Left ventricle myocardium inferior (tissue), 1 donor: Measurements from ENCODE around the gene AKAP8L. TPM values are rescaled to one million over a fixed set of nuclear protein-coding genes. Genes with fewer than 3 reads are reported as not detected.

Source experiments
- DNase-seq: peaks from one replicate; pipeline ENCODE4 v3.0.0-alpha.2; 2020
- H3K27ac ChIP-seq: fragments of 200-600 bp; replicated peaks from 2 replicates; pipeline ENCODE4 v1.8.0; 2021
- H3K27me3 ChIP-seq: fragments of 200-600 bp; 2 replicates; pipeline ENCODE4 v1.8.0; 2021; ENCODE audit warnings: low read depth
- H3K36me3 ChIP-seq: fragments of 200-600 bp; 2 replicates; pipeline ENCODE4 v1.8.0; 2021
- H3K4me1 ChIP-seq: fragments of 200-600 bp; 2 replicates; pipeline ENCODE4 v1.8.0; 2021
- H3K4me3 ChIP-seq: fragments of 200-600 bp; 2 replicates; pipeline ENCODE4 v1.8.0; 2021; ENCODE audit warnings: mild to moderate bottlenecking, moderate library complexity
- H3K9me3 ChIP-seq: fragments of 200-600 bp; replicated peaks from 2 replicates; pipeline ENCODE4 v1.8.0; 2021
- CTCF ChIP-seq: fragments of 200-600 bp; IDR thresholded peaks from 2 replicates; pipeline ENCODE4 v1.8.0; 2021; ENCODE audit warnings: antibody characterized with exemption, mild to moderate bottlenecking, borderline replicate concordance
- intact Hi-C: fragments of 100-400 bp; cut with micrococcal nuclease; formaldehyde crosslinking; loops from one replicate; pipeline ENCODE4 v1.11.0; 2022
- microRNA-seq: library from miRNA; unstranded; fragments of <30 nt; microRNA quantifications from one replicate; pipeline ENCODE4 v1.2.0, GENCODE V29; 2020
- total RNA-seq: library from RNA; stranded (reverse); fragmentation: NEBNext Ultra II Directional; extraction: Animal tissue kit (Norgen Biotek cat#: 25700); gene quantifications from one replicate; pipeline ENCODE4 v1.2.1, GENCODE V29; 2021
- donor health status: DM: no; HTN: yes; CAD: no; lungs with severe emphysema.

AKAP8L gene
- total RNA-seq, 1 donor from 2014 or later = 74.5 TPM

- no peaks in the 10 kb centered on the region for H3K9me3 ChIP-seq
- peak; percentile 60 for DNase-seq
- H3K4me3 ChIP-seq = peak overlapping the region; percentile 78
- no peaks in the 10 kb centered on the region for H3K36me3 ChIP-seq
- peaks cover 82% of the 10 kb centered on the region for H3K4me1 ChIP-seq
- H3K27ac ChIP-seq = peak overlapping the region; percentile 96
- intact Hi-C loops = no loop called here
- no peak for TF ChIP-seq CTCF
- H3K27me3 ChIP-seq = no peaks in the 10 kb centered on the region
These were observed 87.1 kb downstream of the AKAP8L start for GRCh38 chr19:15331419-15332310.

GRCh38 chr19:15330801-15331418, 87.9 kb downstream of the AKAP8L start:
- H3K9me3 ChIP-seq = no peaks in the 10 kb centered on the region
- H3K4me1 ChIP-seq = peaks cover 82% of the 10 kb centered on the region
- no peak for DNase-seq
- peak overlapping the region; percentile 96 for H3K27ac ChIP-seq
- H3K4me3 ChIP-seq = peak overlapping the region; percentile 78
- no peak for TF ChIP-seq CTCF
- no peaks in the 10 kb centered on the region for H3K36me3 ChIP-seq
- no peaks in the 10 kb centered on the region for H3K27me3 ChIP-seq
- intact Hi-C loops = no loop called here

Small RNA genes within 50 kb of the gene (microRNA-seq; reads per million reads assigned to microRNA genes)
- not detected for gene MIR1470

Other genes with a start within 250 kb of the AKAP8L start
- gene NOTCH3, start 218.0 kb downstream of the AKAP8L start, total RNA-seq = 21.7 TPM
- not detected for gene EPHX3, start 186.5 kb downstream of the AKAP8L start, total RNA-seq
- 60.9 TPM for gene BRD4, start 86.4 kb downstream of the AKAP8L start, total RNA-seq
- gene AKAP8, start 39.2 kb downstream of the AKAP8L start, total RNA-seq = 21.8 TPM
- gene WIZ, start 31.0 kb upstream of the AKAP8L start, total RNA-seq = 25.3 TPM
- 1.5 TPM for gene RASAL3, start 45.6 kb upstream of the AKAP8L start, total RNA-seq
- gene PGLYRP2, start 60.5 kb upstream of the AKAP8L start, total RNA-seq = not detected
- not detected for gene CYP4F22, start 89.5 kb upstream of the AKAP8L start, total RNA-seq
- gene CYP4F8, start 196.2 kb upstream of the AKAP8L start, total RNA-seq = not detected
- gene CYP4F3, start 221.9 kb upstream of the AKAP8L start, total RNA-seq = not detected